ENCODE measurements around the gene CPEB3. TPM values are rescaled to one million over a fixed set of nuclear protein-coding genes. Genes with fewer than 3 reads are reported as not detected.
"Not testable (repeated sequence)": the region's sequence is repeated elsewhere in the genome, so short reads cannot be mapped to it uniquely, and the experiment has no call there.

The CPEB3 gene
- total RNA-seq, 1 experiment from 2014 or later = 1.1 TPM

DNA sequence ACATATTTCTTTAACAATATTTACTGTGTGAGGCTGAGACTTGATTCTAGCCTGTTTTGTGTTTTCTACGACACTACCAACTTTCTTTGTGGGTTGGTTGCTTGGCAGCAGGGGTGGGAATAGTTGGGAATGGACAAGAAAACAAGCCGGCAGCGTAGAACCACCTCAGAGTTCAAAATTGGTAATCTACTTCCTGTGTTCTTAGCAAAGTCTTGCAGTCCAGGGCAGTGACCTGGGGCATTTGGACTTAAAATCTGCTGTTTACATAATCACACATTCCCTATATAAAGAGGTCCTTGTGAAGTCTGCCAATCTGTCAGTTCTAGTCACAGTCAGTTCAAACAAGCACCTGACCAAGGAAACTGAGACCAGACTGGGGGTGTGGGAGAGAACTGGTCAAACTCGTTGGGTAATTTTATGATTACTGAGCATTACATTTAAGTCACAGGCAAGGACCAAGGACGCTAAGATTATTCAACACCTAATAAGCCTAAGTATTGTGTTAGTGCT, 167.9 kb downstream of the CPEB3 start:
- TF ChIP-seq, protein P1, sequence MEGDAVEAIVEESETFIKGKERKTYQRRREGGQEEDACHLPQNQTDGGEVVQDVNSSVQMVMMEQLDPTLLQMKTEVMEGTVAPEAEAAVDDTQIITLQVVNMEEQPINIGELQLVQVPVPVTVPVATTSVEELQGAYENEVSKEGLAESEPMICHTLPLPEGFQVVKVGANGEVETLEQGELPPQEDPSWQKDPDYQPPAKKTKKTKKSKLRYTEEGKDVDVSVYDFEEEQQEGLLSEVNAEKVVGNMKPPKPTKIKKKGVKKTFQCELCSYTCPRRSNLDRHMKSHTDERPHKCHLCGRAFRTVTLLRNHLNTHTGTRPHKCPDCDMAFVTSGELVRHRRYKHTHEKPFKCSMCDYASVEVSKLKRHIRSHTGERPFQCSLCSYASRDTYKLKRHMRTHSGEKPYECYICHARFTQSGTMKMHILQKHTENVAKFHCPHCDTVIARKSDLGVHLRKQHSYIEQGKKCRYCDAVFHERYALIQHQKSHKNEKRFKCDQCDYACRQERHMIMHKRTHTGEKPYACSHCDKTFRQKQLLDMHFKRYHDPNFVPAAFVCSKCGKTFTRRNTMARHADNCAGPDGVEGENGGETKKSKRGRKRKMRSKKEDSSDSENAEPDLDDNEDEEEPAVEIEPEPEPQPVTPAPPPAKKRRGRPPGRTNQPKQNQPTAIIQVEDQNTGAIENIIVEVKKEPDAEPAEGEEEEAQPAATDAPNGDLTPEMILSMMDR (conservative IDR thresholded peaks at IDR 0.05; ENCODE audit: low read depth, low read length) = no peak
- no peak for TF ChIP-seq EZH2 (IDR thresholded peaks at IDR 0.05; ENCODE audit: borderline replicate concordance, low read depth, low read length, poor library complexity, severe bottlenecking)
- no peaks in the 10 kb centered on the region for H3K4me1 ChIP-seq (ENCODE audit: insufficient read depth, low read length, poor library complexity, severe bottlenecking)
- no peak overlapping the region for H3K27ac ChIP-seq (ENCODE audit: low read depth, low read length, poor library complexity, severe bottlenecking)
- BruUV-seq (replicated peaks) = no TSS peak
- ChIA-PET POLR2A (ENCODE audit: low non-redundant PET) (no interaction called here), CTCF (no interaction called here)
- intact Hi-C loops (cut with micrococcal nuclease; ENCODE audit: unreplicated experiment) = no loop called here
- no peak for DNase-seq (ENCODE audit: low spot score)
- H3K9me3 ChIP-seq (ENCODE audit: low read depth, low read length, poor library complexity, severe bottlenecking) = no peaks in the 10 kb centered on the region
- no peak overlapping the region for H3K4me3 ChIP-seq (ENCODE audit: low read depth, low read length, poor library complexity, severe bottlenecking)
- no peaks in the 10 kb centered on the region for H3K27me3 ChIP-seq (replicated peaks; ENCODE audit: insufficient read depth, low read depth, low read length, poor library complexity)
- H3K36me3 ChIP-seq (ENCODE audit: insufficient read depth, low read length, poor library complexity, severe bottlenecking) = no peaks in the 10 kb centered on the region

DNA sequence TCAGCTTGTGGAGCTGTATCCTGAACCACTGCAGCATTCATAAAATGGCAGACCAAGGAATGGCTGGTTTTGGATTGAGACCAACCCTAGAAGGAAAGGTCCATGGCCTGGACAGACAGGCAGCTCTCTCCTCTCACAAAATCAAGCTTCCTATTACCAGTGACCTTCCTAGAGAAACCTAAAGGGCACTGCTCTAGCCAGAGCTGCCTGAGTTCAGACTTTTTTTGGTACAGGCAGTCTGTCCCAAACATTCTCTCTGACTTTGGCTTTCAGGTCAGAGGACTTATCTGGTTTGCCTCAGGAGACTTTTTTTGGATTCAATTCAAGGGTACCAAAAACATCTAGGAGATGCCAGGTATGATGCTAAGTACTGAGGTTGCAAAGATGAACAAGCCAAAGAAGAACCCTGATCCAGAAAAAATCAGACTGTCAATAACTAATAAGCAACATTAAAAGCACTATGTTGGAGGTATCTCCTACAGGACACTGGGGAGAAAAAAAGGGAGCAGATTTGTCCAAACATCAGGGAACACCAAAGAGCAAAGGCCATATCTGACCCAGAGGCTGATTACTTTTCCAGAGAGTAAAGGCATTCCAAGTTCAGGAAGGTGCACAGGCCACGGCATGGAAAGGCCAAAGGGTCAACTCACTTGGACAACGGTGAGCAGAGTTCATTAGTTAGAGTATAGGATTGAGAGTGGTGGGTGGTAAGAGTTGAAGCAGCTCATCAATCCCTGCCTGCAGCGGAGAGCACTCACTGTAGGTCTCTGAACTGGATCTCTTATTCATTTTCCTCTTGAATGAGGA, 169.0 kb downstream of the CPEB3 start:
- H3K9me3 ChIP-seq (ENCODE audit: low read depth, low read length, poor library complexity, severe bottlenecking) = no peaks in the 10 kb centered on the region
- BruUV-seq (replicated peaks) = no TSS peak
- no peak for TF ChIP-seq EZH2 (IDR thresholded peaks at IDR 0.05; ENCODE audit: borderline replicate concordance, low read depth, low read length, poor library complexity, severe bottlenecking)
- TF ChIP-seq, protein P1 (conservative IDR thresholded peaks at IDR 0.05; ENCODE audit: low read depth, low read length) = no peak
- ChIA-PET CTCF (no interaction called here), POLR2A (ENCODE audit: low non-redundant PET) (interaction anchor here (0.7 kb wide), 1 partner anchor 275 kb away, joined by 4 read pairs; no protein-coding TSS in a partner anchor)
- no peak overlapping the region for H3K4me3 ChIP-seq (ENCODE audit: low read depth, low read length, poor library complexity, severe bottlenecking)
- no peak for DNase-seq (ENCODE audit: low spot score)
- no peaks in the 10 kb centered on the region for H3K36me3 ChIP-seq (ENCODE audit: insufficient read depth, low read length, poor library complexity, severe bottlenecking)
- H3K27ac ChIP-seq (ENCODE audit: low read depth, low read length, poor library complexity, severe bottlenecking) = no peak overlapping the region
- no peaks in the 10 kb centered on the region for H3K27me3 ChIP-seq (replicated peaks; ENCODE audit: insufficient read depth, low read depth, low read length, poor library complexity)
- intact Hi-C loops (cut with micrococcal nuclease; ENCODE audit: unreplicated experiment) = no loop called here
- H3K4me1 ChIP-seq (ENCODE audit: insufficient read depth, low read length, poor library complexity, severe bottlenecking) = no peaks in the 10 kb centered on the region

DNA sequence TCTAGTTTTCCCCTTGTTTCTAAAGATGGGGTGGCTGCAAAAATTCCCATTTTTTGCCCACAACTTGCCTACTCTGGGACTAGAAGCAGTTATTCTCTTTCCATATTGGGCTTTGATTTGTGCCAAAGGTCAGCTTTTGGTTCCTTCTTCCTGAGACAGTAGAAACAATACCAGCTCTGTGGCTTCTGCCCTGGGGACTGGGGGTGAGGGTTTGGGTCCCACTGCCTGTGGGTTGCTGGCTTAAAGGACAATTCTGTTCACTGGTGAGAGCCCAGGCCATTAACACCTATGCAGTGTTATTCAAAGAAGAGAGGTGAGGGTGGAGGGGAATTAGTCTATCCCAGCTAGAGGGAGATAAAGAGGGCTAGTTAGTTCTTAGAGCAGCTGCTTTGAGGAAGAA, 171.5 kb downstream of the CPEB3 start:
- TF ChIP-seq, protein P1 (conservative IDR thresholded peaks at IDR 0.05; ENCODE audit: low read depth, low read length) = no peak
- TF ChIP-seq EZH2 (IDR thresholded peaks at IDR 0.05; ENCODE audit: borderline replicate concordance, low read depth, low read length, poor library complexity, severe bottlenecking) = no peak
- Histone ChIP-seq H3K27me3 (replicated peaks; ENCODE audit: insufficient read depth, low read depth, low read length, poor library complexity) (no peaks in the 10 kb centered on the region), H3K27ac (ENCODE audit: low read depth, low read length, poor library complexity, severe bottlenecking) (no peak overlapping the region), H3K36me3 (ENCODE audit: insufficient read depth, low read length, poor library complexity, severe bottlenecking) (no peaks in the 10 kb centered on the region), H3K4me1 (ENCODE audit: insufficient read depth, low read length, poor library complexity, severe bottlenecking) (no peaks in the 10 kb centered on the region), H3K9me3 (ENCODE audit: low read depth, low read length, poor library complexity, severe bottlenecking) (no peaks in the 10 kb centered on the region), H3K4me3 (ENCODE audit: low read depth, low read length, poor library complexity, severe bottlenecking) (no peak overlapping the region)
- BruUV-seq (replicated peaks) = no TSS peak
- ChIA-PET CTCF (no interaction called here), POLR2A (ENCODE audit: low non-redundant PET) (no interaction called here)
- intact Hi-C loops (cut with micrococcal nuclease; ENCODE audit: unreplicated experiment) = no loop called here
- no peak for DNase-seq (ENCODE audit: low spot score)

DNA sequence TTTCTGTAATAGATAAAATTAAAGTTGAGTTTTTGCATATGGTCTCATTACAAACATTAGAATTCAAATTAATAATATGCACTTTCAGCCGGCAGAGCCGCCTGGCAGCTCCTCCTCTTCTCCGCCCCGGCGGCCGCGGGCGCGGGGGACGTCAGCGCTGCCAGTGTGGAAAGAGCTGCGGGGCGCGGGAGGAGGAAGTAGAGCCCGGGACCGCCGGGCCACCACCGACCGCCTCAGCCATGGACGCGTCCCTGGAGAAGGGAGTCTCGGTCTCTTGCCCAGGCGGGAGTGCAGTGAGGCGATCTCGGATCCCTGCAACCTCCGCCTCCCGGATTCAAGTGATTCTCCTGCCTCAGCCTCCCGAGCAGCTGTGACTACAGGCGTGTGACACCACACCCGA, 176.0 kb downstream of the CPEB3 start:
- H3K36me3 ChIP-seq (ENCODE audit: insufficient read depth, low read length, poor library complexity, severe bottlenecking); intact Hi-C loops (cut with micrococcal nuclease; ENCODE audit: unreplicated experiment); H3K27ac ChIP-seq (ENCODE audit: low read depth, low read length, poor library complexity, severe bottlenecking); H3K9me3 ChIP-seq (ENCODE audit: low read depth, low read length, poor library complexity, severe bottlenecking); CTCF ChIA-PET; H3K27me3 ChIP-seq (replicated peaks; ENCODE audit: insufficient read depth, low read depth, low read length, poor library complexity); BruUV-seq (replicated peaks); H3K4me3 ChIP-seq (ENCODE audit: low read depth, low read length, poor library complexity, severe bottlenecking); POLR2A ChIA-PET (ENCODE audit: low non-redundant PET); DNase-seq (ENCODE audit: low spot score); H3K4me1 ChIP-seq (ENCODE audit: insufficient read depth, low read length, poor library complexity, severe bottlenecking): not testable (repeated sequence)
